Heart left ventricle (tissue), 13 donors: ENCODE measurements around the gene ETFB.

Source experiments
- POLR2A ChIP-seq, 2 donors: fragments of 450-650 bp; IDR thresholded peaks; one replicate each; pipeline ENCODE4 v1.6.1; 2017; ENCODE audit warnings: antibody characterized with exemption in 2 of 2, mild to moderate bottlenecking in 2 of 2, moderate library complexity in 2 of 2
- TF ChIP-seq, protein P1 (sequence below), 12 donors: fragments of 200-600 bp; sonication (generic) in 4 of 12; IDR thresholded peaks; one replicate each; pipeline versions ENCODE4 v1.5.0 to v1.8.0; 2018 to 2022; ENCODE audit warnings: antibody characterized with exemption in 12 of 12, mild to moderate bottlenecking in 5 of 12
- donor health status: ischemic (EF 13 %, LVEDD 7.1; RV severe dilation, severe dysfunction).
- donor health status: DM: no; HTN: yes; CAD: no.
- donor health status: DM: no; HTN: no; CAD: no.
- donor health status: ischemic (EF 25% LVEDD 6.9; RV normal size, moderate dysfunction).
- donor health status: ischemic (EF 25% LVEDD 5.7; RV mildly dilated, moderate dysfunction).
- donor health status: ischemic (EF 35%, LVEDD 5.7; RV mildly dilated, moderate dysfunction).
- donor health status: nonischemic (EF 11% LVEDD 7.7; RV severe dilation, severe dysfunction).
- donor health status: DM: yes; HTN: yes; CAD: no.
- donor health status: PGD.
- donor health status: ischemic (EF 29% LVEDD 5.4; RV normal size, mild dysfunction).
- donor health status: nonischemic (EF 23%, LVEDD 6.1; RV moderate dilation, normal function).

DNA sequence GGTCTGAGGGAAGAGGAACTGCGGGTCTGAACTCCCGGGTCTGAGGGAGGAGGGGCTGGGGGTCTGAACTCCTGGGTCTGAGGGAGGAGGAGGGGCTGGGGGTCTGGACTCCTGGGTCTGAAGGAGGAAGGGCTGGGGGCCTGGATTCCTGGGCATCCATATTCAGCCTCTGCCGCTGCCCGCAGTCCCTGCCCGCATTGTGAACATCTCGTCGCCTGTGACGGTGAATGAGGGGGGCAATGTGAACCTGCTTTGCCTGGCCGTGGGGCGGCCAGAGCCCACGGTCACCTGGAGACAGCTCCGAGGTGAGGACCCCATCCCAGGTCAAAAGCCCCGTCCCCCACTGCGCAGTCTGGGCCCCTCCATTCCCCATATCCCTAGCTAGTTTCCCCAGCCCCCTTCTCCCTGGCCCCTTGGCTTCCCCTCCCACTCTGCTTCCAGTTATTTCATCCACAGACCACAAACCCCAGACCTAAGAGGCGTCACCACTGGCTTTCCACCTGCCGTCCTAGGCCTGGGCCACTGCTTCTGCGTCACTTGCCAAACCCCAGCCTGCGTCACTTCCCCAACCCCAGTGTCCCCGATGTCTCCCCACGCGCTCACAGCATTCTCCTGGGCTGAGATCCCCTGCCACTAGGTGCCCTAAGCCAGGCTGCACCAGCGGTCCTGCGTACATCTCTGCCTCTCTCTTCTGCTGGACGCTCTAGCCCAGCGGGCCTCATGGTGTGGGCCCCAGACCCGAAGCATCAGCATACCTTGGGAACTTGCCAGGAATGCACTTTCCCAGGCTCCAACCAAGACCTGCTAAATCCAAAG, 40.8 kb downstream of the ETFB start:
- TF ChIP-seq, protein P1, sequence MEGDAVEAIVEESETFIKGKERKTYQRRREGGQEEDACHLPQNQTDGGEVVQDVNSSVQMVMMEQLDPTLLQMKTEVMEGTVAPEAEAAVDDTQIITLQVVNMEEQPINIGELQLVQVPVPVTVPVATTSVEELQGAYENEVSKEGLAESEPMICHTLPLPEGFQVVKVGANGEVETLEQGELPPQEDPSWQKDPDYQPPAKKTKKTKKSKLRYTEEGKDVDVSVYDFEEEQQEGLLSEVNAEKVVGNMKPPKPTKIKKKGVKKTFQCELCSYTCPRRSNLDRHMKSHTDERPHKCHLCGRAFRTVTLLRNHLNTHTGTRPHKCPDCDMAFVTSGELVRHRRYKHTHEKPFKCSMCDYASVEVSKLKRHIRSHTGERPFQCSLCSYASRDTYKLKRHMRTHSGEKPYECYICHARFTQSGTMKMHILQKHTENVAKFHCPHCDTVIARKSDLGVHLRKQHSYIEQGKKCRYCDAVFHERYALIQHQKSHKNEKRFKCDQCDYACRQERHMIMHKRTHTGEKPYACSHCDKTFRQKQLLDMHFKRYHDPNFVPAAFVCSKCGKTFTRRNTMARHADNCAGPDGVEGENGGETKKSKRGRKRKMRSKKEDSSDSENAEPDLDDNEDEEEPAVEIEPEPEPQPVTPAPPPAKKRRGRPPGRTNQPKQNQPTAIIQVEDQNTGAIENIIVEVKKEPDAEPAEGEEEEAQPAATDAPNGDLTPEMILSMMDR (IDR thresholded peaks at IDR 0.05) = no peak
- no peak for TF ChIP-seq POLR2A (IDR thresholded peaks at IDR 0.05)
